Duodenal mucosa (tissue), 2 donors: Measurements from ENCODE around the gene CYSTM1.

ENCODE experiments used
- H3K27ac ChIP-seq: one replicate; pipeline ENCODE4 v1.7.0; 2013; ENCODE audit warnings: low read depth, low read length
- H3K27me3 ChIP-seq, 2 donors: one replicate each; pipeline ENCODE4 v1.7.0; 2013; ENCODE audit warnings: low read length in 2 of 2, control low read depth in 1 of 2; ENCODE audit not compliant: insufficient read depth in 2 of 2, control insufficient read depth in 1 of 2
- H3K36me3 ChIP-seq, 2 donors: one replicate each; pipeline ENCODE4 v1.7.0; 2013; ENCODE audit warnings: low read length in 2 of 2, control low read depth in 1 of 2; ENCODE audit not compliant: insufficient read depth in 2 of 2, control insufficient read depth in 1 of 2
- H3K4me1 ChIP-seq, 2 donors: one replicate each; pipeline ENCODE4 v1.7.0; 2013; ENCODE audit warnings: low read length in 2 of 2, control low read depth in 1 of 2; ENCODE audit not compliant: insufficient read depth in 2 of 2, control insufficient read depth in 1 of 2
- H3K4me3 ChIP-seq, 2 donors: one replicate each; pipeline ENCODE4 v1.7.0; 2013; ENCODE audit warnings: low read length in 2 of 2, low read depth in 1 of 2
- H3K9ac ChIP-seq, 2 donors: one replicate each; pipeline ENCODE4 v1.7.0; 2013; ENCODE audit warnings: low read length in 2 of 2, low read depth in 1 of 2
- H3K9me3 ChIP-seq, 2 donors: one replicate each; pipeline ENCODE4 v1.7.0; 2013; ENCODE audit warnings: low read length in 2 of 2, control low read depth in 1 of 2; ENCODE audit not compliant: control insufficient read depth in 1 of 2

CYSTM1 gene

DNA sequence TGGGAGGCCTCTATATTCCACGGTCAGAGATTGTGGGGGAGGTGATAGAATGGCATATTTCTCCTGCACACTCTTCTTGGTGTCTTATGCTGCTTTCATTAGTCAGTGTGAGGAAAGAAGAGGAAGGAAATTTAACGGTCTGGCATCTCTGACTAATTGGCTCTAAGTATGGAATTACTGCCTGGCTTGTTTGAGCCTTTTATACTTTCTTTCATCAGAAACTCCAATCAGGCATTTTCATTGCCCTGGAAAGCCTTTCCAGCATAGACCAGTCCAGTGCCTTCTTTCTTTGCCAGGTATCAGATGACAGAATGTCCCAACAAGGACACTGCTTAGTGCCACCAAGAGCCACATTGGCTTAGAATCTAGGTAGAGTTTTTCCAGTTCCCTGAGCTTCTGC, 30.2 kb downstream of the CYSTM1 start:
- H3K27ac ChIP-seq, result no peak overlapping the region
- no peak overlapping the region for H3K4me3 ChIP-seq
- peaks cover 0 to 8% of the 10 kb centered on the region in 2 donors for H3K36me3 ChIP-seq
- peaks cover 5 to 25% of the 10 kb centered on the region in 2 donors for H3K4me1 ChIP-seq
- no peaks in the 10 kb centered on the region for H3K9me3 ChIP-seq
- no peak overlapping the region for H3K9ac ChIP-seq
- no peaks in the 10 kb centered on the region for H3K27me3 ChIP-seq

- no peak overlapping the region for H3K9ac ChIP-seq
- peaks cover 5 to 25% of the 10 kb centered on the region in 2 donors for H3K4me1 ChIP-seq
- H3K27me3 ChIP-seq, result no peaks in the 10 kb centered on the region
- no peaks in the 10 kb centered on the region for H3K9me3 ChIP-seq
- H3K27ac ChIP-seq, result no peak overlapping the region
- H3K4me3 ChIP-seq, result no peak overlapping the region
- peaks cover 0 to 8% of the 10 kb centered on the region in 2 donors for H3K36me3 ChIP-seq
Measured at GRCh38 chr5:140205952-140206351, 31.0 kb downstream of the CYSTM1 start.

- peaks cover 4 to 17% of the 10 kb centered on the region in 2 donors for H3K36me3 ChIP-seq
- no peaks in the 10 kb centered on the region for H3K9me3 ChIP-seq
- no peak overlapping the region for H3K4me3 ChIP-seq
- peaks cover 5 to 25% of the 10 kb centered on the region in 2 donors for H3K4me1 ChIP-seq
- no peak overlapping the region for H3K9ac ChIP-seq
- no peaks in the 10 kb centered on the region for H3K27me3 ChIP-seq
- no peak overlapping the region for H3K27ac ChIP-seq
Measured at GRCh38 chr5:140207250-140207964, 32.4 kb downstream of the CYSTM1 start.

GRCh38 chr5:140208065-140208464, 33.1 kb downstream of the CYSTM1 start:
- H3K9ac ChIP-seq, result no peak overlapping the region
- H3K27me3 ChIP-seq, result no peaks in the 10 kb centered on the region
- no peak overlapping the region for H3K27ac ChIP-seq
- H3K4me1 ChIP-seq, result peaks cover 5 to 25% of the 10 kb centered on the region in 2 donors
- peaks cover 4 to 17% of the 10 kb centered on the region in 2 donors for H3K36me3 ChIP-seq
- H3K4me3 ChIP-seq, result no peak overlapping the region
- no peaks in the 10 kb centered on the region for H3K9me3 ChIP-seq

DNA sequence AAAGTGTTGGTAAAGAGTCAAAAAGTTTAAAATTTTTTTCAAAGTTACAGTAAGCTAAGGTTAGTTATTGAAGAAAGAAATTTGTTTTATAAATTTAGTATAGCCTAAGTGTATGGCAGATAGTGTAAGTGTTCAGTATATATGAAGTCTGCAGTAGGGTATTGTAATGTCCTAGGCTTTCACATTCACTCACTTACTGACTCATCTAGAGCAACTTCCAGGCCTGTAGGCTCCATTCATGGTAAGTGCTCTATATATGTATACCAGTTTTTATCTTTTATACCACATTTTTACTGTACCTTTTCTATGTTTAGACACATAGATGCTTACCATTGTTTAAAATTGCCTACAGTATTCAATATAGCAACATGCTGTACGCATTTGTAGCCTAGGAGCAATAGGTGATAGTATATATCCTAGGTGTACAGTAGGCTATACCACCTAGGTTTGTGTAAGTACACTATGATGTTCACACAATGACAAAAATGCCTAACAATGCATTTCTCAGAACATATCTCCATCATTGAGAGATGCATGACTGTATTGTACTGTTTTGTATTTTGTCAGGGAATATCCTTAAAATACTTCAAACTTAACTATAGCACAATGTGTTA, 38.5 kb downstream of the CYSTM1 start:
- Histone ChIP-seq H3K27me3 (no peaks in the 10 kb centered on the region), H3K4me1 (peaks cover 39 to 40% of the 10 kb centered on the region in 2 donors)

DNA sequence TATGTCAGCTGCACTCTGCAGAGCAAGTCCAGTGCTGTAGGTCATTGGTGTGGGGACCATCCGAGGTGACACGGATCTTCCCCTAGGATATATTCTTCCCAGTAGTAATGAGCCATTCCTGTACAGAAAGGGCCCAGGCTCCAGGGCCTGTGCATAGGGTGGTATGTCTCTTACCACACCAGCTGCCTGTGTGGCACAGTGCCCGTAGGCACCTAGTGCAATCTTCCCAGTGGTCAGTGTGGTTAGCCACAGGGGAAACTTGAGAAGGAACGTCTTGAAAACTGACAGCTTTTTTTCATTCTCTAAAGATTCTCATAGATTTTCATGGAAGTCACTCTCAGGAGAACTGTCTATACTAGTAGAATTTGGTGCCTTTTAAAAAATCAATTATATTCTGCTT, 39.8 kb downstream of the CYSTM1 start:
- Histone ChIP-seq H3K27ac (no peak overlapping the region), H3K9me3 (no peaks in the 10 kb centered on the region), H3K36me3 (peaks cover 4 to 14% of the 10 kb centered on the region in 2 donors), H3K9ac (no peak overlapping the region), H3K4me3 (no peak overlapping the region), H3K27me3 (no peaks in the 10 kb centered on the region), H3K4me1 (peaks cover 48 to 50% of the 10 kb centered on the region in 2 donors)

More for the DNA sequence above, 38.5 kb downstream of the CYSTM1 start:
- peaks cover 4 to 14% of the 10 kb centered on the region in 2 donors for H3K36me3 ChIP-seq
- H3K27ac ChIP-seq, result no peak overlapping the region
- H3K9me3 ChIP-seq, result no peaks in the 10 kb centered on the region
- no peak overlapping the region for H3K4me3 ChIP-seq
- no peak overlapping the region for H3K9ac ChIP-seq

GRCh38 chr5:140215276-140215675, 40.3 kb downstream of the CYSTM1 start:
- peaks cover 52 to 55% of the 10 kb centered on the region in 2 donors for H3K4me1 ChIP-seq

DNA sequence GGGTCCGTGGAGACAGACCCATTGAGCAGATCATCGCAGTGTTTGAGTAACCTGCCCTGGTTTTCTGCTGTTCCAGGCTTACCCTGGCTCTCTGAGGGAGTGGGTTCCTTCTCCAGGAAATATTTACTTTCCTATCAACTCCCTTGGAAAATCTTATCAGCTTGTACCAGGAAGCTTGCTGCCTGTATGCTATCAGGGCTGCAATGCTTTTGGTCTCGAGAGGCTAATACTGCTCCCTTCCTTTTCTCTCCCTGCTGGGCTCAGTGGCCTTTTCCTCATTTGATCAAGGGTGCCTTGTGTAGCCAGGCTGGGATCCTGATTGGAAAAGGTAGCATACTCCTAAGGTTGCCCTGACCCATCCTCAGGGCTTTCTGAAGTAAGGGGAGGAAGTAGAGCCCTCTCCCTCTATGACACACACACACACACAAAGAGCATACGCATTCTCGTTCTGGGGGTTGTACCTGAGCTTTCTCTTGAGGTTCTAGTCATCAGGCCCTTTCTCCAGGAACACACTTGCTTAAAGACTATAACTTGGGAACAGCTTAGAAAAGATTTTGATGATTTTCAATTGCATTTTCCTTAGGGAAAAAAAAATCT, 41.6 kb downstream of the CYSTM1 start:
- Histone ChIP-seq H3K4me1 (peaks cover 65 to 68% of the 10 kb centered on the region in 2 donors), H3K9ac (peak overlapping the region; percentile 24 to 38), H3K4me3 (no peak overlapping the region), H3K9me3 (no peaks in the 10 kb centered on the region), H3K27me3 (no peaks in the 10 kb centered on the region), H3K36me3 (peaks cover 0 to 8% of the 10 kb centered on the region in 2 donors), H3K27ac (peak overlapping the region; percentile 53)

More at GRCh38 chr5:140215276-140215675, 40.3 kb downstream of the CYSTM1 start:
- Histone ChIP-seq H3K9ac (no peak overlapping the region), H3K9me3 (no peaks in the 10 kb centered on the region), H3K4me3 (no peak overlapping the region), H3K36me3 (peaks cover 4 to 14% of the 10 kb centered on the region in 2 donors), H3K27me3 (no peaks in the 10 kb centered on the region), H3K27ac (no peak overlapping the region)

GRCh38 chr5:140217299-140218026, 42.5 kb downstream of the CYSTM1 start:
- H3K9me3 ChIP-seq, result no peaks in the 10 kb centered on the region
- H3K27me3 ChIP-seq, result no peaks in the 10 kb centered on the region
- H3K4me3 ChIP-seq, result no peak overlapping the region
- no peak overlapping the region for H3K27ac ChIP-seq
- H3K9ac ChIP-seq, result peak overlapping the region in 1 of 2 donors; percentile 24
- peaks cover 0 to 4% of the 10 kb centered on the region in 2 donors for H3K36me3 ChIP-seq
- H3K4me1 ChIP-seq, result peaks cover 74 to 77% of the 10 kb centered on the region in 2 donors
